Measurements from ENCODE around the gene GNL1.
"Not testable (repeated sequence)": the region's sequence is repeated elsewhere in the genome, so short reads cannot be mapped to it uniquely, and the experiment has no call there.

GNL1 gene

DNA sequence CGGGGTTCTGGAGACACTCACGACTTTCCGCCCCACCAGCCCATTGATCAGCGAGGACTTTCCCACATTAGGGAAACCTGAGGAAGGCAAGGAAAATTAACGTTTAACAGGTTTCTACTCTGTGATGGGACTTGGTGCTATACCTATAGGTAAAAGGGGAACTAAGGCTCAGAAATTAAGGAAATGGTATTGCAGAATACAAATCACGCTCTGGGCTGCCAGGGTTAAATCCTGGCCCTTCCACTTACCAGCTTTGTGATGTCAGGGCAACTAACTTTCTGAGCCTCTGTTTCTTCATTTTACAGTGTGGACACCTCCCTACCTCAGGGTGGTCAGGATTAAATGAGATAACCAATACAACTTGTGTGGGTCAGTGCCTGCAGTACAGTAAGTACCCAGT, 8.8 kb downstream of the GNL1 start:
- Histone ChIP-seq H3K4me1 (ENCODE audit: control insufficient read depth, insufficient read depth, low read length) (no peaks in the 10 kb centered on the region), H3K4me3 (ENCODE audit: low read depth, low read length) (no peak overlapping the region), H3K9ac (ENCODE audit: low read length) (no peak overlapping the region), H3K9me3 (ENCODE audit: control insufficient read depth, insufficient read depth, low read depth, low read length) (no peaks in the 10 kb centered on the region), H3K27ac (ENCODE audit: low read depth, low read length) (no peak overlapping the region), H3K36me3 (ENCODE audit: control insufficient read depth, insufficient read depth, low read length) (peaks cover 62% of the 10 kb centered on the region), H3K27me3 (ENCODE audit: control insufficient read depth, insufficient read depth, low read length) (no peaks in the 10 kb centered on the region)

GRCh38 chr6:30544666-30545272, 11.5 kb downstream of the GNL1 start:
- Histone ChIP-seq H3K4me1 (ENCODE audit: control insufficient read depth, insufficient read depth, low read length) (0 out of 2 replicates have a peak, but pooled peaks cover 4% of the 10 kb centered on the region), H3K27ac (ENCODE audit: low read depth, low read length) (no peak overlapping the region), H3K4me3 (ENCODE audit: low read depth, low read length) (no peak overlapping the region), H3K9me3 (ENCODE audit: control insufficient read depth, insufficient read depth, low read depth, low read length) (no peaks in the 10 kb centered on the region), H3K36me3 (ENCODE audit: control insufficient read depth, insufficient read depth, low read length) (peaks cover 37% of the 10 kb centered on the region), H3K9ac (ENCODE audit: low read length) (no peak overlapping the region), H3K27me3 (ENCODE audit: control insufficient read depth, insufficient read depth, low read length) (no peaks in the 10 kb centered on the region)

- Histone ChIP-seq H3K27me3 (ENCODE audit: control insufficient read depth, insufficient read depth, low read length) (no peaks in the 10 kb centered on the region), H3K9me3 (ENCODE audit: control insufficient read depth, insufficient read depth, low read depth, low read length) (no peaks in the 10 kb centered on the region), H3K4me3 (ENCODE audit: low read depth, low read length) (no peak overlapping the region), H3K9ac (ENCODE audit: low read length) (no peak overlapping the region), H3K4me1 (ENCODE audit: control insufficient read depth, insufficient read depth, low read length) (0 out of 2 replicates have a peak, but pooled peaks cover 4% of the 10 kb centered on the region), H3K36me3 (ENCODE audit: control insufficient read depth, insufficient read depth, low read length) (peaks cover 30% of the 10 kb centered on the region), H3K27ac (ENCODE audit: low read depth, low read length) (no peak overlapping the region)
Measured at GRCh38 chr6:30543821-30544220, 12.5 kb downstream of the GNL1 start.

- H3K4me1 ChIP-seq (ENCODE audit: control insufficient read depth, insufficient read depth, low read length), result 0 out of 2 replicates have a peak, but pooled peaks cover 4% of the 10 kb centered on the region
- no peak overlapping the region for H3K27ac ChIP-seq (ENCODE audit: low read depth, low read length)
- no peaks in the 10 kb centered on the region for H3K9me3 ChIP-seq (ENCODE audit: control insufficient read depth, insufficient read depth, low read depth, low read length)
- H3K36me3 ChIP-seq (ENCODE audit: control insufficient read depth, insufficient read depth, low read length), result peaks cover 24% of the 10 kb centered on the region
- no peaks in the 10 kb centered on the region for H3K27me3 ChIP-seq (ENCODE audit: control insufficient read depth, insufficient read depth, low read length)
- no peak overlapping the region for H3K4me3 ChIP-seq (ENCODE audit: low read depth, low read length)
- H3K9ac ChIP-seq (ENCODE audit: low read length), result no peak overlapping the region
Measured at GRCh38 chr6:30542915-30543314, 13.4 kb downstream of the GNL1 start.

- Histone ChIP-seq H3K4me3 (ENCODE audit: low read depth, low read length) (no peak overlapping the region), H3K27ac (ENCODE audit: low read depth, low read length) (no peak overlapping the region)
Measured at GRCh38 chr6:30542404-30542725, 13.9 kb downstream of the GNL1 start.

DNA sequence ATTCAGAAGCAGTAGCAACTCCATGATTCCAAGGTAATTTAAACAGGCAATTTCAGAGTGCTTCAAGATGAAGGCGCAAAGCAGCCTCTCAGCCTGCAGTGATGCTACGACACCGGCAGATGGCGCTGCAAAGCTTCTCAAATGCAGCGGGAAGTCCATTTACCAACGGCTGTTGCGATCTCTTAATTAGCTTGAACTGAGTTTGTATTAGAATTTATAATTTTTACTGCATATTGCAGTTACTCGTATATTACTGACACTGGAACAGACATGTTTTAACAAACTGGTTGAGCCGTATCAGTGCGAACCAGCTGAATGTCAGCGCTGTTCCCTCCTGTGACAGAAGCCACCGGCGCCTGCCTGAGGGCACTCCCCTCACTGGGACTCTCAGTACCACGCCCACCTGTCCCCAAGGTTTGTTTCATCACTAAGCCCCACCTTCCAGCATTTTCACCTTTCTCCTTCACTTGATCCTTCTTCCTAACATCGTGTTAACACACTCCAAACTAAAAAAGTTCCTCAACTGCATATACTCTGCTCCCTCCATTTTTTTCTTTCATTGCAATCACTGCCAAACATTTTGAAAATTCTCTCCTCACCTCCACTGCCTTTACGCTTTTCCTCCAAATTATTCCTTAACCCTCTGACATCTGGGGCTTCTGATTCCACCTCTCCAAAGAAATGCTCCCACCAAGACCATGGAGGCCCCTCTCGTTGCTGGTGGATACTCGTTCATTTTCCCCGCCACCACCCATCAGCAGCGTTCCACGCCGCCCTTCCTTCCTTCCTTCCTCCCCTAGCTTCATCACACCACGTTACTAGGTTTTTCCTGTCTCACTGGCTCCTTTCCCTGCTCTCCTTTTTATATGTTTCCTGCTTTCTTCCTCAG, 14.5 kb downstream of the GNL1 start:
- H3K9ac ChIP-seq (ENCODE audit: low read length), result no peak overlapping the region
- no peaks in the 10 kb centered on the region for H3K9me3 ChIP-seq (ENCODE audit: control insufficient read depth, insufficient read depth, low read depth, low read length)
- H3K4me1 ChIP-seq (ENCODE audit: control insufficient read depth, insufficient read depth, low read length), result 0 out of 2 replicates have a peak, but pooled peaks cover 4% of the 10 kb centered on the region
- no peak overlapping the region for H3K27ac ChIP-seq (ENCODE audit: low read depth, low read length)
- H3K27me3 ChIP-seq (ENCODE audit: control insufficient read depth, insufficient read depth, low read length), result no peaks in the 10 kb centered on the region
- H3K36me3 ChIP-seq (ENCODE audit: control insufficient read depth, insufficient read depth, low read length), result peaks cover 15% of the 10 kb centered on the region
- peak overlapping the region; percentile 56 for H3K4me3 ChIP-seq (ENCODE audit: low read depth, low read length)

More at GRCh38 chr6:30542404-30542725, 13.9 kb downstream of the GNL1 start:
- H3K27me3 ChIP-seq (ENCODE audit: control insufficient read depth, insufficient read depth, low read length), result no peaks in the 10 kb centered on the region
- no peak overlapping the region for H3K9ac ChIP-seq (ENCODE audit: low read length)
- no peaks in the 10 kb centered on the region for H3K9me3 ChIP-seq (ENCODE audit: control insufficient read depth, insufficient read depth, low read depth, low read length)
- 0 out of 2 replicates have a peak, but pooled peaks cover 4% of the 10 kb centered on the region for H3K4me1 ChIP-seq (ENCODE audit: control insufficient read depth, insufficient read depth, low read length)
- peaks cover 21% of the 10 kb centered on the region for H3K36me3 ChIP-seq (ENCODE audit: control insufficient read depth, insufficient read depth, low read length)

DNA sequence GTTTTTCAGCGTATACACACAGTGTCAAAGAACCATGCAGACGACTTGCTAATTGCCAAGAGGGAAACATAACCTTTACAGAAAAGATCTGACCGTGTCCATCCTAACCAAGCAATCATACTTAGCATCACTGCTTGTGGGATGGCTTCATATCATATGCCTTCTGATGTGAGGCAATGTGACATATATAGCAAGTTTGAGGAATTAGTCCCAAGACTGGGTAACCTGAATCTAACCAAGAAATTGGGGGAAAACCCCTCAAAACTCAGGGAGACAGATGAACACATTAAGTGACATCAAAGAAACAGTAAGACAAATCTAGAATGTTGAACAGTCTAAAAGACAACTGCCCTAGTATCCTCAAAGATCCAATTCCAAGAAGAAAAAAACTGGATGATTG, 18.4 kb downstream of the GNL1 start:
- no peak overlapping the region for H3K9ac ChIP-seq (ENCODE audit: low read length)
- H3K27ac ChIP-seq (ENCODE audit: low read depth, low read length), result no peak overlapping the region
- no peaks in the 10 kb centered on the region for H3K9me3 ChIP-seq (ENCODE audit: control insufficient read depth, insufficient read depth, low read depth, low read length)
- no peaks in the 10 kb centered on the region for H3K27me3 ChIP-seq (ENCODE audit: control insufficient read depth, insufficient read depth, low read length)
- no peaks in the 10 kb centered on the region for H3K36me3 ChIP-seq (ENCODE audit: control insufficient read depth, insufficient read depth, low read length)
- H3K4me3 ChIP-seq (ENCODE audit: low read depth, low read length), result no peak overlapping the region
- 0 out of 2 replicates have a peak, but pooled peaks cover 4% of the 10 kb centered on the region for H3K4me1 ChIP-seq (ENCODE audit: control insufficient read depth, insufficient read depth, low read length)

DNA sequence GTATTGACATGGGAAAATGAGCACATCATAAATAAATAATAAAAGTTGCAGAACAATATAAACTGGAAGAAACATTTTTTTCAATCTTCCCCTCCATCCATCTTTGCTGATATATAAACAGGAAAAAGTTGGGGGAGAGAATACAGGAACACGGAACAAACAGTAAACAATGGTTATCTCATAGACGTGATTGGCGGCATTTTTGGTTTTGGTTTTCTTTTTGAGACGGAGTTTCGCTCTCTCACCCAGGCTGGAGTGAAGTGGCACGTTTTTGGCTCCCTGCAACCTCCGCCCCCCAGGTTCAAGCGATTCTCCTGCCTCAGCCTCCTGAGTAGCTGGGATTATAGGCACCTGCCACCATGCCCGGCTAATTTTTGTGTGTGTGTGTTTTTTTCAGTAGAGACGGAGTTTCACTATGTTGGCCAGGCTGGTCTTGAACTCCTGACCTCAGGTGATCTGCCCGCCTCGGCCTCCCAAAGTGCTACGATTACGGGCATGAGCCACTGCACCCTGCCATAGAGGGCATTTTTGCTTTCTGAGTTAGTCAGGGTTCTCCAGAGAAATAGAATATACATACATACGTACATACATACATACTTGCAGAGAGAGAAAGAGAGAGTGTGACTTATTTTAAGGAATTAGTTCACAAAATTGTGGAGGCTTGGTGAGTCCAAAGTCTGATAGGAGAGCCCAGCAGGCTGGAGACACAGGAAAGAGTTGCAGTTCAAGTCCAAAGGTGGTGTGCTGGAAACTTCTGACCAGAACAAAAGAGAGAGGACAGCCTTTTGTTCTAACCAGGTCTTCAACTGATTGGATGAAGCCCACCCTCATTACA, 22.6 kb downstream of the GNL1 start:
- no peaks in the 10 kb centered on the region for H3K36me3 ChIP-seq (ENCODE audit: control insufficient read depth, insufficient read depth, low read length)
- no peak overlapping the region for H3K9ac ChIP-seq (ENCODE audit: low read length)
- H3K27ac ChIP-seq (ENCODE audit: low read depth, low read length), result no peak overlapping the region
- H3K9me3 ChIP-seq (ENCODE audit: control insufficient read depth, insufficient read depth, low read depth, low read length), result no peaks in the 10 kb centered on the region
- H3K27me3 ChIP-seq (ENCODE audit: control insufficient read depth, insufficient read depth, low read length), result no peaks in the 10 kb centered on the region
- no peak overlapping the region for H3K4me3 ChIP-seq (ENCODE audit: low read depth, low read length)
- no peaks in the 10 kb centered on the region for H3K4me1 ChIP-seq (ENCODE audit: control insufficient read depth, insufficient read depth, low read length)

GRCh38 chr6:30530014-30530413, 26.3 kb downstream of the GNL1 start:
- Histone ChIP-seq H3K27ac (ENCODE audit: low read depth, low read length) (no peak overlapping the region), H3K9ac (ENCODE audit: low read length) (no peak overlapping the region), H3K4me3 (ENCODE audit: low read depth, low read length) (no peak overlapping the region), H3K36me3 (ENCODE audit: control insufficient read depth, insufficient read depth, low read length) (no peaks in the 10 kb centered on the region), H3K9me3 (ENCODE audit: control insufficient read depth, insufficient read depth, low read depth, low read length) (no peaks in the 10 kb centered on the region), H3K27me3 (ENCODE audit: control insufficient read depth, insufficient read depth, low read length) (no peaks in the 10 kb centered on the region), H3K4me1 (ENCODE audit: control insufficient read depth, insufficient read depth, low read length) (no peaks in the 10 kb centered on the region)

DNA sequence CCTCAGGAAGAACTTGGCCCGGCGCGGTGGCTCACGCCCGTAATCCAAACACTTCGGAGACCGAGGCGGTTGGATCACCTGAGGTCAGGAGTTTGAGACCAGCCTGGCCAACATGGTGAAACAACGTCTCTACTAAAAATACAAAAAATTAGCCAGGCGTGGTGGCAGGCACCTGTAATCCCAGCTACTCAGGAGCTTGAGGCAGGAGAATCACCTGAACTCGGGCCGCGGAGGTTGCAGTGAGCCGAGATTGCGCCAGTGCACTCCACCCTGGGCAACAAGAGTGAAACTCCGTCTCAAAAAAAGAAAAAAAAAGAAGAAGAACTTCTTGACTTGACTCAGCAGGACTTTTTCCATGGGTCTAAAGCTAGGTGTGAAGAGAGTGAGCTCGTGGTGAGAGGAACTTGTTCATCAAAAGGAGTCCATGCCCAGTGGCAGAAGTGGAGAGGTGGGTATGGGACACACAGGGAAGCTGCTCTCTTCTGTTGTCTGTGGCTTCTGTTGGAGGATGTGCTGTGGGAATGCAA, 26.9 kb downstream of the GNL1 start:
- H3K4me1 ChIP-seq (ENCODE audit: control insufficient read depth, insufficient read depth, low read length); H3K27ac ChIP-seq (ENCODE audit: low read depth, low read length): not testable (repeated sequence)

More for the DNA sequence above, 26.9 kb downstream of the GNL1 start:
- H3K9me3 ChIP-seq (ENCODE audit: control insufficient read depth, insufficient read depth, low read depth, low read length); H3K36me3 ChIP-seq (ENCODE audit: control insufficient read depth, insufficient read depth, low read length); H3K27me3 ChIP-seq (ENCODE audit: control insufficient read depth, insufficient read depth, low read length); H3K9ac ChIP-seq (ENCODE audit: low read length); H3K4me3 ChIP-seq (ENCODE audit: low read depth, low read length): not testable (repeated sequence)
